Liver (tissue), 3 donors: ENCODE measurements around the gene CA11.
"Not testable (repeated sequence)": the region's sequence is repeated elsewhere in the genome, so short reads cannot be mapped to it uniquely, and the experiment has no call there.

Experiments
- ATF3 ChIP-seq: IDR thresholded peaks from 2 replicates; pipeline ENCODE4 v1.6.1; 2016; ENCODE audit warnings: antibody characterized with exemption
- CTCF ChIP-seq: fragments of 150-350 bp; IDR thresholded peaks from 2 replicates; pipeline ENCODE4 v1.5.1; 2017; ENCODE audit warnings: improper control_type of control experiment, low read depth, low read length; ENCODE audit not compliant: missing input control
- EGR1 ChIP-seq, 2 donors: IDR thresholded peaks; 2 replicates each; pipeline ENCODE4 v1.6.1; 2016 to 2018; ENCODE audit warnings: antibody characterized with exemption in 2 of 2, low read depth in 2 of 2
- FOXA1 ChIP-seq: IDR thresholded peaks from 2 replicates; pipeline ENCODE4 v1.6.1; 2016; ENCODE audit warnings: antibody characterized with exemption
- HNF4G ChIP-seq: IDR thresholded peaks from 2 replicates; pipeline ENCODE4 v1.6.1; 2016; ENCODE audit warnings: antibody characterized with exemption
- RAD21 ChIP-seq, 2 donors: IDR thresholded peaks; 2 replicates each; pipeline ENCODE4 v1.6.1; 2016; ENCODE audit warnings: antibody characterized with exemption in 2 of 2, mild to moderate bottlenecking in 2 of 2
- REST ChIP-seq: IDR thresholded peaks from 2 replicates; pipeline ENCODE4 v1.6.1; 2016; ENCODE audit warnings: antibody characterized with exemption, mild to moderate bottlenecking
- SP1 ChIP-seq: IDR thresholded peaks from 2 replicates; pipeline ENCODE4 v1.6.1; 2018; ENCODE audit warnings: antibody characterized with exemption, mild to moderate bottlenecking
- TAF1 ChIP-seq: conservative IDR thresholded peaks from 2 replicates; pipeline ENCODE4 v1.6.1; 2016; ENCODE audit warnings: antibody characterized with exemption, mild to moderate bottlenecking
- YY1 ChIP-seq: IDR thresholded peaks from 2 replicates; pipeline ENCODE4 v1.6.1; 2016; ENCODE audit warnings: antibody characterized with exemption, mild to moderate bottlenecking
- donor health status: healthy.
- donor health status: healthy.

- not testable (repeated sequence) for TF ChIP-seq CTCF; TAF1; RAD21 (IDR thresholded peaks at IDR 0.05); ATF3; SP1; EGR1 (IDR thresholded peaks at IDR 0.05; ENCODE audit: low read depth in 2 of 2); HNF4G; FOXA1; YY1; REST
Observed at GRCh38 chr19:48632286-48632685, 13.7 kb downstream of the CA11 start.
